Mesendoderm (in vitro differentiated cells): ENCODE results near the gene MBD3L5. TPM values are rescaled to one million over a fixed set of nuclear protein-coding genes. Genes with fewer than 3 reads are reported as not detected.
"Not testable (repeated sequence)": the region's sequence is repeated elsewhere in the genome, so short reads cannot be mapped to it uniquely, and the experiment has no call there.

Experiments used
- DNase-seq: peaks from one replicate; pipeline ENCODE4 v3.0.0; 2013
- H2AK5ac ChIP-seq: 2 replicates; pipeline ENCODE4 v1.6.1; 2013; ENCODE audit warnings: low read length, inconsistent platforms
- H2BK120ac ChIP-seq: 2 replicates; pipeline ENCODE4 v1.6.1; 2013; ENCODE audit warnings: low read depth, mild to moderate bottlenecking, low read length, moderate library complexity, mixed read lengths
- H2BK15ac ChIP-seq: replicated peaks from 2 replicates; pipeline ENCODE4 v1.6.1; 2013; ENCODE audit warnings: low read depth, mild to moderate bottlenecking, moderate library complexity
- H2BK5ac ChIP-seq: 2 replicates; pipeline ENCODE4 v1.6.1; 2013; ENCODE audit warnings: low read length, inconsistent platforms
- H3K18ac ChIP-seq: 2 replicates; pipeline ENCODE4 v1.6.1; 2013; ENCODE audit warnings: mild to moderate bottlenecking, low read length, mixed read lengths
- H3K23ac ChIP-seq: one replicate; pipeline ENCODE4 v1.6.1; 2013; ENCODE audit warnings: low read length
- H3K27ac ChIP-seq: 2 replicates; pipeline ENCODE4 v1.5.1; 2013; ENCODE audit warnings: low read depth, mild to moderate bottlenecking, inconsistent platforms, low read length, moderate library complexity
- H3K27me3 ChIP-seq: 2 replicates; pipeline ENCODE4 v1.6.1; 2013; ENCODE audit warnings: low read length, control low read depth, mild to moderate bottlenecking, inconsistent platforms; ENCODE audit not compliant: insufficient read depth, poor library complexity
- H3K36me3 ChIP-seq: 2 replicates; pipeline ENCODE4 v1.6.1; 2013; ENCODE audit warnings: low read length, inconsistent platforms; ENCODE audit not compliant: control insufficient read depth, insufficient read depth
- H3K4ac ChIP-seq: one replicate; pipeline ENCODE4 v1.6.1; 2013; ENCODE audit warnings: low read depth, mild to moderate bottlenecking, low read length, moderate library complexity
- H3K4me1 ChIP-seq: 2 replicates; pipeline ENCODE4 v1.6.1; 2013; ENCODE audit warnings: low read depth, low read length, inconsistent platforms; ENCODE audit not compliant: control insufficient read depth
- H3K4me2 ChIP-seq: 2 replicates; pipeline ENCODE4 v1.6.1; 2013; ENCODE audit warnings: low read length
- H3K4me3 ChIP-seq: 2 replicates; pipeline ENCODE4 v1.5.1; 2013; ENCODE audit warnings: mild to moderate bottlenecking, low read length
- H3K56ac ChIP-seq: one replicate; pipeline ENCODE4 v1.6.1; 2013; ENCODE audit warnings: low read length
- H3K79me1 ChIP-seq: 2 replicates; pipeline ENCODE4 v1.6.1; 2013; ENCODE audit warnings: low read length, inconsistent platforms
- H3K79me2 ChIP-seq: 2 replicates; pipeline ENCODE4 v1.6.1; 2013; ENCODE audit warnings: mild to moderate bottlenecking, low read length; ENCODE audit not compliant: control insufficient read depth, insufficient read depth
- H3K9ac ChIP-seq: 2 replicates; pipeline ENCODE4 v1.6.1; 2013; ENCODE audit warnings: low read length, inconsistent platforms
- H4K5ac ChIP-seq: one replicate; pipeline ENCODE4 v1.6.1; 2013; ENCODE audit warnings: low read length
- H4K8ac ChIP-seq: one replicate; pipeline ENCODE4 v1.6.1; 2013; ENCODE audit warnings: low read depth, mild to moderate bottlenecking, control low read depth, low read length, moderate library complexity
- WGBS: extraction: QIAGEN DNeasy Blood & Tissue Kit; methylation state at CpG from one replicate; pipeline ENCODE4 v1.1.7; 2013; ENCODE audit warnings: low lambda C conversion rate, missing lambda C conversion rate; ENCODE audit not compliant: insufficient coverage; ENCODE audit errors: extremely low coverage; 5-methylcytosine and 5-hydroxymethylcytosine counted together
- polyA plus RNA-seq, 2 experiments: library from polyadenylated mRNA; stranded (reverse); fragments of 200-250 nt; gene quantifications; one replicate each; pipeline ENCODE4 v1.2.3, GENCODE V29; 2013

Gene MBD3L5
- polyA plus RNA-seq (2013, experiment 1 of 2), result not detected
- not detected for polyA plus RNA-seq (2013, experiment 2 of 2)

GRCh38 chr19:7030278-7030677 lies at the start of gene MBD3L5:
MBD3L5 (plus strand) TSS chr19:7030578; CDS start chr19:7030612, 34 bp downstream.
- H3K79me1 ChIP-seq, H4K5ac ChIP-seq, H3K23ac ChIP-seq, H4K8ac ChIP-seq, H3K18ac ChIP-seq, H2AK5ac ChIP-seq, H3K4ac ChIP-seq, H3K4me2 ChIP-seq, H3K56ac ChIP-seq, H3K79me2 ChIP-seq, H2BK5ac ChIP-seq, H3K4me3 ChIP-seq, H2BK15ac ChIP-seq, H3K9ac ChIP-seq, H3K36me3 ChIP-seq, H3K27ac ChIP-seq, H3K4me1 ChIP-seq, H2BK120ac ChIP-seq, H3K27me3 ChIP-seq, DNase-seq: not testable (repeated sequence)
- WGBS, result no CpG with 5 or more reads among the region's 9 CpGs

- Histone ChIP-seq H3K23ac (no peak overlapping the region), H4K8ac (no peak overlapping the region), H3K27me3 (no peaks in the 10 kb centered on the region), H3K79me2 (no peaks in the 10 kb centered on the region), H3K36me3 (no peaks in the 10 kb centered on the region), H3K56ac (no peak overlapping the region), H3K4me2 (no peak overlapping the region), H3K18ac (no peak overlapping the region), H2BK120ac (no peak overlapping the region), H2BK5ac (no peak overlapping the region), H3K4me3 (no peak overlapping the region), H3K4me1 (no peaks in the 10 kb centered on the region), H2AK5ac (no peak overlapping the region), H3K79me1 (no peaks in the 10 kb centered on the region), H3K27ac (no peak overlapping the region), H2BK15ac (no peak overlapping the region), H3K9ac (no peak overlapping the region), H4K5ac (no peak overlapping the region), H3K4ac (no peak overlapping the region)
- no peak for DNase-seq
Measured at GRCh38 chr19:6983448-6983847, 46.9 kb upstream of the MBD3L5 start.

- H3K27me3 ChIP-seq, result no peaks in the 10 kb centered on the region
- no peak overlapping the region for H2BK120ac ChIP-seq
- no peaks in the 10 kb centered on the region for H3K36me3 ChIP-seq
- H3K79me1 ChIP-seq, result no peaks in the 10 kb centered on the region
- H3K9ac ChIP-seq, result no peak overlapping the region
- H3K4me2 ChIP-seq, result no peak overlapping the region
- no peak for DNase-seq
- H2AK5ac ChIP-seq, result no peak overlapping the region
- H3K4me1 ChIP-seq, result no peaks in the 10 kb centered on the region
- no peak overlapping the region for H4K8ac ChIP-seq
- no peak overlapping the region for H3K18ac ChIP-seq
- H4K5ac ChIP-seq, result no peak overlapping the region
- WGBS, result no CpG with 5 or more reads among the region's 4 CpGs
- no peaks in the 10 kb centered on the region for H3K79me2 ChIP-seq
- no peak overlapping the region for H2BK5ac ChIP-seq
- H3K27ac ChIP-seq, result no peak overlapping the region
- no peak overlapping the region for H3K4me3 ChIP-seq
- H3K56ac ChIP-seq, result no peak overlapping the region
- H2BK15ac ChIP-seq, result no peak overlapping the region
- no peak overlapping the region for H3K4ac ChIP-seq
- H3K23ac ChIP-seq, result no peak overlapping the region
Measured at GRCh38 chr19:6987850-6988249, 42.5 kb upstream of the MBD3L5 start.

GRCh38 chr19:6988257-6988656 lies 42.1 kb upstream of the MBD3L5 start:
- Histone ChIP-seq H3K23ac (no peak overlapping the region), H3K36me3 (no peaks in the 10 kb centered on the region), H2AK5ac (no peak overlapping the region), H3K79me2 (no peaks in the 10 kb centered on the region), H4K8ac (no peak overlapping the region), H3K4me2 (no peak overlapping the region), H3K79me1 (no peaks in the 10 kb centered on the region), H3K56ac (no peak overlapping the region), H3K27ac (no peak overlapping the region), H3K4ac (no peak overlapping the region), H3K9ac (no peak overlapping the region), H4K5ac (no peak overlapping the region), H3K18ac (no peak overlapping the region), H3K4me1 (no peaks in the 10 kb centered on the region), H3K27me3 (no peaks in the 10 kb centered on the region), H3K4me3 (no peak overlapping the region), H2BK5ac (no peak overlapping the region), H2BK120ac (no peak overlapping the region), H2BK15ac (no peak overlapping the region)
- DNase-seq, result no peak
- WGBS, result no CpG with 5 or more reads among the region's 3 CpGs

- no peaks in the 10 kb centered on the region for H3K27me3 ChIP-seq
- no peak overlapping the region for H3K4ac ChIP-seq
- H3K36me3 ChIP-seq, result no peaks in the 10 kb centered on the region
- no peak overlapping the region for H2BK120ac ChIP-seq
- no peak overlapping the region for H4K8ac ChIP-seq
- H3K4me3 ChIP-seq, result no peak overlapping the region
- H3K56ac ChIP-seq, result no peak overlapping the region
- H3K79me2 ChIP-seq, result no peaks in the 10 kb centered on the region
- H4K5ac ChIP-seq, result no peak overlapping the region
- no peak overlapping the region for H2BK5ac ChIP-seq
- H3K18ac ChIP-seq, result no peak overlapping the region
- no peak overlapping the region for H3K27ac ChIP-seq
- no peaks in the 10 kb centered on the region for H3K79me1 ChIP-seq
- no CpG with 5 or more reads among the region's 1 CpG for WGBS
- no peak overlapping the region for H3K23ac ChIP-seq
- DNase-seq, result no peak
- no peak overlapping the region for H3K4me2 ChIP-seq
- no peak overlapping the region for H3K9ac ChIP-seq
- H2BK15ac ChIP-seq, result no peak overlapping the region
- H2AK5ac ChIP-seq, result no peak overlapping the region
- no peaks in the 10 kb centered on the region for H3K4me1 ChIP-seq
Measured at GRCh38 chr19:6995054-6995453, 35.3 kb upstream of the MBD3L5 start.

GRCh38 chr19:6996810-6997209 lies 33.6 kb upstream of the MBD3L5 start:
- Histone ChIP-seq H4K8ac (no peak overlapping the region), H3K79me2 (no peaks in the 10 kb centered on the region), H4K5ac (no peak overlapping the region), H2BK120ac (no peak overlapping the region), H3K36me3 (no peaks in the 10 kb centered on the region), H3K79me1 (no peaks in the 10 kb centered on the region), H3K4me3 (no peak overlapping the region), H2AK5ac (no peak overlapping the region), H2BK15ac (no peak overlapping the region), H3K56ac (no peak overlapping the region), H3K23ac (no peak overlapping the region), H3K4me2 (no peak overlapping the region), H2BK5ac (no peak overlapping the region), H3K18ac (no peak overlapping the region), H3K9ac (no peak overlapping the region), H3K27ac (no peak overlapping the region), H3K27me3 (no peaks in the 10 kb centered on the region), H3K4ac (no peak overlapping the region), H3K4me1 (no peaks in the 10 kb centered on the region)
- no peak for DNase-seq
- no CpG with 5 or more reads among the region's 4 CpGs for WGBS
